GM19455 (cell line): Measurements from ENCODE around the gene PPP1R16B.
"Not testable (repeated sequence)": the region's sequence is repeated elsewhere in the genome, so short reads cannot be mapped to it uniquely, and the experiment has no call there.

Experiments used
- ATAC-seq: cut with Tn5 transposase; IDR thresholded peaks from one replicate; pipeline ENCODE4 v1.9.1; 2021; ENCODE audit not compliant: unreplicated experiment

PPP1R16B gene

DNA sequence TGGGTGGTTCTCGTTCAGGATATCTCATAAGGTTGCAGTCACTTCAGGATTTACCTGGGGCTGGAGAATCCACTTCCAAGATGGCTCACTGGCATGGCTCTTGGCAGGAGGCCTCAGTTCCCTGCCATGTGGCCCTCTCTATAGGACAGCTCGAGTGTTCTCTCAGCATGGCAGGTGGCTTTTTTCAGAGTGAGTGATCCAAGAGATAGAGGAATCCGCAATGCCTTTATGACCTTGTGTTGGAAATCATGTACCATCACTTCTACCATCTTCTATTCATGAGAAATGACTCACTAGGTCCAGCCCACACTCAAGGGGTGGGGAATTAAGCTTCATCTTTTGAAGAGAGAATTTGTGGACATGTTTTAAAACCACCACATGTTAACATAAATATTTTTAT, 37.8 kb downstream of the PPP1R16B start:
- ATAC-seq = no peak

DNA sequence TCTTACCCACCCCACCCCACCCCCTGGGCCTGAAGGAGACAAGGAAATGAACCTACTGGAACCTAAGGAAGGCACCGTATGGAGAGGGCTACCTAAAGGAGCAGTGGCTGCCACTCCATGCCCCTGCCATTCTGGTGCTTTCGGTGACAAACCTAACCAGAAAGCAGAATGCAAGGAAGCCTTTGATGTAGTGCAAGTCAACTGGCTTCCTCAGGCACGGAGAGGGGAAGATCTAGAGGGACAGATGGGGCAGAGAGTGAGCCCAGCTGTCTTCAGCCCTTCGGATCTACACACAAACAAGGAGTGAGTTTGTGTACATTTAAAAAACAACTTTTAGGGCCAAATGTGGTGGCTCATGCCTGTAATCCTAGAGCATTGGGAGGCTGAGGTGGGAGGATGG, 39.5 kb downstream of the PPP1R16B start:
- no peak for ATAC-seq

DNA sequence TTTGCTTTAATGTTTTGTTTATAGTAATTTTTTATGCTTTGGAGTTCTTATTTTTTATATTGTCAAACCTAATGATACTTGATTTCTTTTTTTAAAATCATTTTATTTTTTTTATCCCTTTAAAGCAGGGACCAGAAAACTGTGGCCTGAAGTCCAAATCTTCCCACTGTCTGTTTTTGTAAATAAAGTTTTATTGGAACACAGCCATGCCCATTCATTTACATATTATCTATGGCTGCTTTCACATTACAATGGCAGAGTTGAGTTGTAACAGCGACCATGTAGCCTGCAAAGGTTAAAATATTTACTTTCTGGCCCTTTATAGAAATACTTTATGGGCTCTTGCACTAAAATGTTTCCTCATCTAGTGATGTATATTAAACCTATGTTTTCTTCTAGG, 42.3 kb downstream of the PPP1R16B start:
- ATAC-seq = no peak

DNA sequence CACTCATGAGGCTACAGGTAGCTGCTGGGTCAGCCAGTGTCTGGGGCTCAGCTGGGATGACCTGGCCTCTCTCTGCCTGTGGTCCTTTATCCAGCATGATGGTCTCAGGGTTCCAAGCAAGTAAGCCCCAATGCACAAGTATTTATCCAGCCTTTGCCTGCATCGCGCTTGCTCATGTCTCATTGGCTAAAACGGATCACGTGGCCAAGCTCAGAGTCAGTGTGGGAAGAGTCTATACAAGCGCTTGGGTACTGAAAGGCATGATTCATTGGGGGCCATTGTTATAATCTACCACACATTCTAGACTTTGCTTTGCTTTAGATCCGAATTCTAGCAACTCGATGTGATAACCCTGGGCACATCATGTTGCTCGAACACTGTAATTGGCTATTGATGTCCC, 48.3 kb downstream of the PPP1R16B start:
- no peak for ATAC-seq

DNA sequence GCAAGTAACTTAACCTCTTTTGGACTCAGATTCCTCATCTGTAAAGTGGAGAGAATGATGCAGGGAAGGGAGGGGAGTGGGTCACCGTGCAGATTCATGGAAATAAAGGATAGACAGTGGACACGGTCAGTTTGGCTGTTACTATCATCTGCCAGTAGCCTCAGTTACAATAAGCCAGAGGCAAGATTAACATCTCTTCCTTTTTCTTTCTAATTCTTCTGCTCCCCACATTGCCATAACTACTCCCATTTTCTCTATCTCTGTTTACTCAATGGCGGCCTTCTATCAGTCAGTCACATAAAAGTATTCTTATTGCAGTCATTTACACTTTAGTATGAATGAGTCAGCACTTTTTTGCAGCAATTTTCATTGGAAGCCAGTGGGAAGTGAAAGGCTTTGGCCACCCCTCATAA, 49.2 kb downstream of the PPP1R16B start:
- no peak for ATAC-seq

DNA sequence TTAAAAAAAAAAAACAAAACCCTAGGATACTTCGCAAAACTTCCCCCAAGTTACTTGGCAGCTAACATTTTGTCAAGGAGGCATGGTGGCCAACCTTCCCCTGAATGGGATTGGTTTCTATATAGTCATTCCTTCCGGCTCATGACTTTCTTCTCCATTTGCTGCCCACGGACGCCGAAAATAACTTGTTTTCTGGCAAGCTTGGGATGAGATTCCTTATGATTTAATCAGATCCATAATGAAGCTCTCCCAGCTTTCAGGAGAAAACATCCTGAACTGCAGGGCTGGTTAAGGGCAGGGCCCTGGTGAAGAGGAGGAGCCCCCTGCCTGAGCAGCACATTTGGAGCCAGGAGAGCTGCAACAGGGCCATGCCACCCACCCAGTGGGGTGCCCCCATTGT, 49.9 kb downstream of the PPP1R16B start:
- no peak for ATAC-seq

DNA sequence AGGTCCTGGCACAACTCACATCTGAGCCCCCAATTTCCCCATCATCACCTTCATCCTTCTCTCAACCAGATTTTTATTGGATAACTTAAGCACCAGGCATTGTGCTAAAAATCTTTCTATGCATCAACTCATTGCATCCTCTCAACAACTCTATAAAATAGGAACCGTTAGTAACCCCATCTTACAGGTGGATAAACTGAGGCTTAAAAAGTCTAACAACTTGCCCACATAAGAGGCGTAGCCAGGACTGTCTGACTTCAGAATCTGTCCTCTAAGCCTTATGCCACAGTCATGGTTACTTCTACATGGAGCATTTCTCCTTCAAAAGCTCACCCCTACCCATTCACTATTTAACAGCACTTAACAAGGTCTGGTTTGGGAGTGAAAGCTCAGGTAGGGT, 51.1 kb downstream of the PPP1R16B start:
- ATAC-seq = no peak

DNA sequence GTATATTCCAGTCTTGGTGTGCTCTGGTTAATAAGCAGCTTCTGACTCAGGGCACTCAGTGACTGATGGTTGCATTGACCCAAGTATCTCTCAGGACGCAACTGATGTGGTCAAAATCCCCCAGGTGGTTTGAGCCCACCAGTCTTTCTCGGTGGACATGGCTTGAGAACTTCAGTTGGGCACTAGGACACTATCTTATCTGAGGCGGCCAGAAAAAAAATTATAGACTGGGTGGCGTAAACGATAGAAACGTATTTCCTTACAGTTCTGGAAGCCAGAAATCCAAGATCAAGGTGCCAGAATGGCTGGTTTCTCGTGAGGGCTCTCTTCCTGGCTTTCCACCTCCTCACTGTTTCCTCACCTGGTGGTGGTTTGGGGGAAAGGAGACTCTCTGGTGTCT, 52.2 kb downstream of the PPP1R16B start:
- ATAC-seq = no peak

DNA sequence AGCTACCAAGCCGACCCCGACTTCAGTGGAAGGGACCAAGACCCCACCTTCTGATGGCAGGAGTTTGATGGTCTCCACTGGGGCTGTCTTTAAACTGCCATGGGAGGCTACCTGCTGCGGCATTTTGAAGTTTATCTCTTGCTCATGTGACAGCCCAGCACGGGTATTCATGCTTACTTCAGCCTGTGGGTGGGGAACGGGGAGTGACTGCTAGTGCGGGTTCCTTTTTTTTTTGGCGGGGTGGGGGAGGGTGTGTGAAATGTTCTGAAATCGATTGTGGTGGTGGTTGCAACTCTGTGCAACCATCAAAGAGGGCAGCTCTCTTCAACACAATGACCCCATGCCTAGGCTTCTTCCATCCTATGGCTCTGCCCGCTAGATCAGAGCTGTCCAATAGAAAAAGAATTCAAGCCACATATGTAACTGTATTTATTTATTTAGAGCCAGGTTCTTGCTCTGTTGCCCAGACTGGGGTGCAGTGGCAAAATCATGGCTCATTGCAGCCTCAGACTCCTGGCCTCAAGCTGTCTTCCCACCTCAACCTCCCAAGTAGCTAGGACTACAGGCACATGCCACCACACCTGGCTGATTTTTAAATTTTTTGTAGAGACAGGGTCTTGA, 53.7 kb downstream of the PPP1R16B start:
- no peak for ATAC-seq

DNA sequence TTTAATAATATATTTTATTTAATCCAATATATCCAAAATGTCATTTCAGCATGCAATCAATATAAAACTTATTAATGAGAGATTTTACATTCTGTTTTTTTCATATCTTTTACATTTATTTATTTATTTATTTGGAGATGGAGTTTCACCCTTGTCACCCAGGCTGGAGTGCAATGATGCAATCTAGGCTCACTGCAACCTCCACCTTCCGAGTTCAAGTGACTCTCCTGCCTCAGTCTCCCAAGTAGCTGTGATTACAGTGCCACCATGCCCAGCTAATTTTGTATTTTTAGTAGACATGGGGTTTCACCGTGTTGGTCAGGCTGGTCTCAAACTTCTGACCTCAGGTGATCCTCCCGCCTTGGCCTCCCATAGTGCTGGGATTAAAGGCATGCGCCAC, 54.4 kb downstream of the PPP1R16B start:
- not testable (repeated sequence) for ATAC-seq

DNA sequence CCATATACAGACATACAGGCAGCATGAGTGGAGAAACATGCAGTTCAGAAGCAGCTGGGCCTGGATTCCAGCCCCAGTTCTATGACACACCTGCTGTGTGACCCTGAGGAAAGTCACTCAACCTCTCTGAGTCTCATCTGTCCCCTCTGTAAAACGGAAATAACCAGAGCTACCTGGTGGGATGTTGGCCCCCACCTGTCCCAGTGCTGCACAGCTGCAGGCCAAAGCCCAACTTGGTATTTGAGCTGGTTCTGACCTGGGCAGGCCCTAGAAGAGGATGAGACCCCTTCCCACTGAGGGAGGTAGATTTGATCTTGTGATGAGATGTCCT, 55.5 kb downstream of the PPP1R16B start:
- ATAC-seq = no peak

DNA sequence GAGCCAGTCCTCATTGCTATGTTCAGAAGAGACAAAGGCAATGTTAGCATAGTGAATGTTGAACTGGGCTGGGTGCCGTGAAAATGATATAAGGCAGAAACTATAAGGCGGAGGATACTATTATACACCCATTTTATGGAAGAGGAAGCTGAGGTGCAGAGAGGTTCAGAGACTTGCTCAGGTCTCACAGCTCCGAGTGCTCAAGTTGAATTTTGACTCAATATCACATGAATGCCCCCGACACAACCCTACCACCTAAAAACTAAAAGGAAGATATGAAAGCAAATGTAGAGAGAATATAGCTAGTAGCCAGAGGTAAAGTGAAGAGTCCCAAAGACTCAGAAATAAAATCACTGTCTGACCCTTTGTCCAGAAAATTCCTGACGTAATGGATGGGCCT, 56.7 kb downstream of the PPP1R16B start:
- ATAC-seq = no peak

DNA sequence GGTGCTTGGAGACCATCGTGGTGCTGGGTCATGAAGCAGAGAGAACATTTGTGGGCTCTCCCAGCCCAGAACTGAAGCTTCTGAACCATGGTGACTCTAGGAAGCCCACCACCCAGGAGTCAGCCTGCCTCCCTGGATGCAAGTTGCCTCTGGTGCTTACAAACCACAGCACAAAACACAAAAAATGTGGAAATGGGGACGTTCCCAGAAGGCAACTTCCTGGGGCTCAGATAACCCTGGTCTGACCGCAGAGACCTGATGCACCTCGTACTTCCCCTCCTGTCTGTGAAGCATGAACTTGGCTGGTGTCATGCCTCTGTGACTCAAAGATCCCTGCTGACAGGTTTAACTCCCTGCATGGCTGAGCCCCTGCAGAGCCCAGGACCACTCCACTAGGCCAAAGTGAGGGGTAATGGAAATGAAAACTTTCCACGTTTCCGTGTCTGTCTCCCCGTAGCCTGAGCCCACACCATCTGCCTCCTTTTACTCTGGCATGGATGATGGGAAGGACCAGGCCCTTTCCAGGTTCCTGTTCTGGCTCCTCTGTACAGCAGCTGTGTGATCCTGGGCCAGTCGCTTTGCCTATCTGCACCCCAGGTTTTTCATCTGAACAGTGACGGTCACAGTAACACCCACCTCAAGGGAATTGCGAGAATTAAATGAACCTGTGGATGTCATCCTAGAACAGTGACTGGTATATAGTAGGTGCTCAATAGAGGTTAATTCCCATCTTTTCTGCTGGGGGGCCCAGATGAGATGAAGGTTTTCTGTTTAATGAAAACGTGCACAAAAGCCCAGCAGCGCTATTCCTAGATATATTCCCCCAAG, 57.7 kb downstream of the PPP1R16B start:
- peak; percentile 52 for ATAC-seq

DNA sequence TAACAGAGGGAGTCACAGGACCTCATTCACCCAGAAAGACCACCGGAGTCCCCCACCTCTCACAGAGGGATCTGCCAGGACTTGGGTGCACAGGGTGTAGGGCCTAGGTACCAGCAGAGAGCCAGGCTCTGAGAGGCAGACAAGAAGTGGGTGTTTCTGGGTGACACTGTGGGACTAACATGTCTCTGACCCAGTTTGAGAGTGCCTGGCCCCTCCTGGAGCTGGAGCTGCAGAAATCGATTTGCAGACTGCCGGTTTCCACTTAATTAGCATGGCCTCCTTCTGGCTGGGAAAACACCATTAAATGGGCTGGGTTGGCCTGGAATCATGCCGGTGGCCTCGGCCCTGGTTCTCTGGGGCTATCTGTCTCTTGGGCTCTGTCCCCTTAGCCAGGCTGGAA, 59.2 kb downstream of the PPP1R16B start:
- no peak for ATAC-seq

DNA sequence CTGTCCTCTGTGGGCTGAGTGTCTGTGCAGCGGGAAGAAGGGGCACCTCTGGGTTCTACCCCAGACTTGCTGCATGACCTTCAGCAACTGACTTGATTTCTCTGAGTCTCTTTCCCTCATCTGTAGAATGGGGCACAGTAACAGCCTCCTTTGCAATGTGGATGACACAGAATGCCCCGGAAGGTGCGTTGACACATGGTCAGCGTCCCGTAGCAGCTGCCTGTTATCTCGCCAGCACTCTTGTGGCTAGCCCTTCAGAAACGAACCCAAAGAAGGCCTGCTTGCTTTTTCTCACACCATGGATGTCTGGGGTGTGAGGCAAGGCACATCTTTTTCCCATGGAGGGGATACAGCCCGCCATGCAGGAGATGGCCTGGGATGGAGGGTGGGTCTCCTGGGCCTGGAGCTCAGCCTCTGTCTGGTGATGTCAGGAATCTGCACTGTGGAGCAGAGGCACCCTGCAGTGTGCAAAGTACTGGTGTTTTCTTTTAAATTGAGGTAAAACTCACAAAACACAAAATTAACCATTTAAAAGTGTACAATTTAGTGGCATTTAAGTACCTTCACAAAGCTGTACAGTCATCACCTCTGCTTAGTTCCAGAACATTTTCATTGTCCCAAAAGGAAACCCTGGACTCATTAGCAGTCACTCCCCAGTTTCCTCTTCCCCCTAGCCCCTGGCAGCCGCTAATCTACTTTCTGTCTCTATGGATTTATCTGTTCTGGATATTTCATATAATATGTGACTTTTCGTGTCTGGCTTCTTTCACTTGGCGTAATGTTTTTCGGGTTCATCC, 61.0 kb downstream of the PPP1R16B start:
- no peak for ATAC-seq

DNA sequence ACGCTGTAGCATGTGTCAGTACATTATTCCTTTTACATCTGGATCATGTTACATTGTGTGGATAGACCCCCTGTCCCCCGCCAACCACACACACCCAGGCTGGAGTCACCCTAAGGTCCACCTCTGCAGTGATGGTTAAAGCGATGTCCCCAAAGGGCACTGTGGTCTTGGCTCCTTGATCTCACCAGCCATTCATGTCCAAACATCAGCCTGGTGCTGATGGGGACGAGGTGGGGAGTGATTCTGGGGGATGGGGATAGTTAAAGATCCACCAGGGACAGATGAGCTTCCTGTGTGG, 61.5 kb downstream of the PPP1R16B start:
- ATAC-seq = no peak

DNA sequence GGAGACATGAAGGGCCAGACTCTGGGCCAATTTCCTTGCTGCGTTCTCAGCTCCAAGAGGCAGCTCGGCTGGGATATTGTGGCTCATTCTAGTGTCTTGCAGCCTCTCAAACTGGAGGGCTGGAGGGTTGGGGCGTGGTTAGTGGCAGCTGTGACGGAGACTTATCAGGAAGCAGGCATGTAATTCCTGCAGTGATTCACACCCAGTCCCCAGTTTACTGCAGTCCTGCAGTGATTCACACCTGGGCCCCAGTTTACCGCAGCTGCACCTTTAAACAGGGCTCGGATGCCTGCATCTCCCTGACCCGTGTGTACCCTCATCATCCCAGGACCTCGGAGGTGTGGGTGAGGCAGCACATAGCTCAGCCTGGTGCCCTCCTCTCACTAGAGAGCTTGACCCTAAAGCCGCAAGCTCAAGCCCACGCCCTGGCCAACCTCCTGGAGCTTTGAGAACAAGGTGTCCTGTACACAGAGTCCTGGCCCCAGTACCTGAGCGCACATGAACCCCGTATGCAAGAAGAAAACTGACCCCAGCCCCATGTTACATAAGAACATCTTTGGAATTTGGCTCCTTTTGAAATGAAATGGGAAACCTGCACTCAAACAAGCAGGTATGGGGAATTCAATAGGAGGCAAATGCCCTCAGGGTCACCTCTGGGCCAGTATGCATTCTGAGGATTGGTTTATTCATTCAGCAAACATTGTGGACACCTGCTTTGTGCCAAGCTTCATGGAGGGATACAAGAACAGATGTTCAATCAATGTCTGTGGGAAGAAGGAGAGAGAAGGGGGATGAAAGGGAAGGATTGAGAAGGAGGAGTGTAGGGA, 65.4 kb downstream of the PPP1R16B start:
- ATAC-seq = no peak

DNA sequence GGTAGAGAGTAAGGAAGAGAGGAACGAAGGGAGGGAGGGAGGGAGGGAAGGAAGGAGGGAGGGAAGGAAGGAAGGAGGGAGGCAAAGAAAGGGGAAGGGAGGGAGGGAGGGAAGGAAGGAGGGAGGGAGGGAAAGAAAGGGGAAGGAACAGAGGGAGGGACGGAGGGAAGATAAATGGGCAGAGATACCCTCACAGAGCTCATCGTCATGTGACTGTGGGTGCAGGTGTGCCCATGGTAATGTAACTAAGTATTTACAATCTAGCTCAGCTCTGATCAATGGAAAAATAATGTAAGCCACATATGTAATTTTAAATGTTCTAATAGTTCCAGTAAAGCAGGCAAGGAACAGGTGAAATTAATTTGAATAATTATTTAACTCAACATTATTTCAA, 66.1 kb downstream of the PPP1R16B start:
- no peak for ATAC-seq

DNA sequence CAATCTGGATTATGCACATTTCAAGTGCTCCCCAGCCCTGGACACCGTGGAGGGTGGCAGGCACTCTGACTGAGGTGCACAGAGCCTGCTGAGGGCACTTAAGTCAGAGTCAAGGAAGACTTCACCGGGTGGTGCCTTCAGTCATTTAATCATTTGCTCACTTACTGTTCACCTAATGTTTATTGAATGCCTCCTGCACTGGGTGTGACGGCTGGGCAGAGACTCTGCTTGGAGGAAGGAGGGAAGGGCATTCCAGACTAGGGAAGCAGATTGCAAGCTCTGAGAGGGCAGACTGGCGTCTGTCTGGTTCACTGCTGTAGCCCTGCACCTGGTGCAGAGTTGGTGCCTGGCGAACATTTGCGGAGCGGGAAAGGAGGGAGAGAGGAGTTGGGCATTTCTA, 66.5 kb downstream of the PPP1R16B start:
- ATAC-seq = no peak

DNA sequence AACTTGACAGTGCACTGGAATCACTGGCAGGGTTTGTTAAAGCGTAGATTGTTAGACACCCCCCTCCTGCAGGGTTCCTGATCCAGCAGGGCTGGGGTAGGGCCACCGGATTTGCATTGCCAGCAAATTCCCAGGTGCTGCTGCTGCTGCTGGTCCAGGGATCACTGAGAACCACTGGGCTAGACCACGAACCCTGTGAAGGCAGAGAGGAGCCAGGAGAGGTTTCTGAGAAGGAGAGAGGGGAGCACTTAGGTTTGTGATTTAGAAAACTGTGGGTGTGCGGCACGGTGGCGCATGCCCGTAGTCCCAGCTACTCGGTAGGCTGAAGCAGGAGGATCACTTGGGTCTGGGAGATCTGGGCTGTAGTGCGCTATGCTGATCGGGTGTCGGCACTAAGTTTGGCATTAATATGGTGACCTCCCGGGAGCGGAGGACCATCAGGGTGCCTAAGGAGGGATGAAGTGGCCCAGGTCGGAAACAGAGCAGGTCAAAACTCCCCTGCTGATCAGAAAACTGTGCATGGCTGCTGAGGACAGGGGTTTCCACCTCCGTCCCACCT, 67.1 kb downstream of the PPP1R16B start:
- no peak for ATAC-seq

DNA sequence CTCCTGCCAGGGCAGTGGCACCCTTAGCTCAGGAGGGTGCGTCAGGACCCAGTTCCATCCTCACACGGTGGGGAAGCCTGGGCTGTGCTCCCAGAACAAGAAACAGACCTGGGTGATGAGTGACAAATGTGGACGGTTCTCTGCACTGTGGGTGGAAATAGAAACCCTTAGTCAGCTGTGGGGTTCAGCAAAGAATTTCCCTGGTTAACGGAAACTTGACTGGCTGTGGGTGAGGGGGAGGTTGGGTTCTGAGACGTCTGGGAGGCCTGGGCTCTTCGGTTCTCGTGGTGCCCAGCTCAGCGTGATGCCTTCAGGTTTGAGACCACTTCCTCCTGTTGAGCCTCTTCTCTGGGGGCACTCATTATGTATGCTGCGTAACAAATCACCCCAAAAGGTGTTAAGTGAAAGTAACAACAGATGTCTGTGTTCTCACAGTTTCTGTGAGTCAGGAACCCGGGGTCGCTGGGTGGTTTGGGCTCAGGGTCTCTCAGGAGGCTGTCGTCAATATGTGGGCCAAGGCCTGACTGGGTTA, 67.6 kb downstream of the PPP1R16B start:
- peak; percentile 38 for ATAC-seq
